GM10248 (cell line): ENCODE measurements around the gene XPNPEP1.

Source experiments
- CTCF ChIA-PET: fragments of 300-600 bp; sonication (Branson Sonifier 250); formaldehyde crosslinking; extraction: SDS; loops from one replicate; lab custom pipeline; 2021; ENCODE audit warnings: antibody characterized with exemption; lab: Yijun Ruan, JAX
- POLR2A ChIA-PET: fragments of 350-650 bp; sonication (Branson Sonifier 250); formaldehyde crosslinking; extraction: SDS; loops from one replicate; lab custom pipeline; 2020; ENCODE audit warnings: antibody characterized with exemption; lab: Yijun Ruan, JAX
- DNase-seq: peaks from one replicate; pipeline ENCODE4 v3.0.0; 2012; ENCODE audit errors: extremely low spot score
- CTCF ChIP-seq: IDR thresholded peaks from 2 replicates; pipeline ENCODE4 v1.5.1; 2012; ENCODE audit warnings: mild to moderate bottlenecking, low read depth; ENCODE audit errors: extremely low read depth, missing control alignments, control extremely low read depth

Gene XPNPEP1

GRCh38 chr10:109947111-109947920 lies 24.0 kb upstream of the XPNPEP1 start:
- DNase-seq = no peak
- ChIA-PET POLR2A (no interaction called here), CTCF (interaction anchor here (2.1 to 2.6 kb wide), 2 partner anchors 10 kb away, joined by 7 read pairs; no protein-coding TSS in a partner anchor)
- TF ChIP-seq CTCF = no peak

GRCh38 chr10:109946680-109947079 lies 23.4 kb upstream of the XPNPEP1 start:
- ChIA-PET CTCF (interaction anchor here (2.6 kb wide), 1 partner anchor 10 kb away, joined by 7 read pairs; no protein-coding TSS in a partner anchor), POLR2A (no interaction called here)
- no peak for TF ChIP-seq CTCF
- DNase-seq = no peak

- no peak for TF ChIP-seq CTCF
- no peak for DNase-seq
- CTCF ChIA-PET = interaction anchor here (0.9 to 2.6 kb wide), 2 partner anchors 12 to 34 kb away, joined by 3 to 7 read pairs; no protein-coding TSS in a partner anchor
- POLR2A ChIA-PET = no interaction called here
Measured at GRCh38 chr10:109945473-109946177, 22.3 kb upstream of the XPNPEP1 start.

GRCh38 chr10:109944613-109945012 lies 21.3 kb upstream of the XPNPEP1 start:
- POLR2A ChIA-PET = no interaction called here
- no peak for TF ChIP-seq CTCF
- DNase-seq = no peak
- CTCF ChIA-PET = interaction anchor here (2.6 kb wide), 1 partner anchor 13 kb away, joined by 7 read pairs; no protein-coding TSS in a partner anchor

- DNase-seq = no peak
- TF ChIP-seq CTCF = no peak
- ChIA-PET CTCF (no interaction called here), POLR2A (no interaction called here)
Measured at GRCh38 chr10:109941236-109941862, 18.0 kb upstream of the XPNPEP1 start.

GRCh38 chr10:109940553-109940952 lies 17.2 kb upstream of the XPNPEP1 start:
- ChIA-PET CTCF (interaction anchor here (0.8 to 2.9 kb wide), 5 partner anchors 9 to 56 kb away, joined by 3 to 10 read pairs (median 6); no protein-coding TSS in a partner anchor), POLR2A (no interaction called here)
- DNase-seq = no peak
- no peak for TF ChIP-seq CTCF
